Measurements from ENCODE around the gene CFAP299.
"Not testable (repeated sequence)": the region's sequence is repeated elsewhere in the genome, so short reads cannot be mapped to it uniquely, and the experiment has no call there.

CFAP299 gene

DNA sequence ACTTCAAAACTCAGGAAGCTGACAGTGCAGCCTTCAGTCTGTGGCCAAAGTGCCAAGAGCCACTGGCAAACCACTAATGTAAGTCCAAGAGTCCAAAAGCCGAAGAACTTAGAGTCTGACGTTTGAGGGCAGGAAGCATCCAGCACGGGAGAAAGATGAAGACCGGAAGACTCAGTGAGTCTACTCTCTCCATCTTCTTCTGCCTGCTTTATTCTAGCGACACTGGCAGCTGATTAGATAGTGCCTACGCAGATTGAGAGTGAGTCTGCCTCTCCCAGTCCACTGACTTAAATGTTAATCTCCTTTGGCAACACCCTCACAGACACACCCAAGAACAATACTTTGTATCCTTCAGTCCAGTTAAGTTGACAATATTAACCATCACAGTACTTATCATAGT is 414.0 kb downstream of the CFAP299 start:
- DNase-seq, result not testable (repeated sequence)

DNA sequence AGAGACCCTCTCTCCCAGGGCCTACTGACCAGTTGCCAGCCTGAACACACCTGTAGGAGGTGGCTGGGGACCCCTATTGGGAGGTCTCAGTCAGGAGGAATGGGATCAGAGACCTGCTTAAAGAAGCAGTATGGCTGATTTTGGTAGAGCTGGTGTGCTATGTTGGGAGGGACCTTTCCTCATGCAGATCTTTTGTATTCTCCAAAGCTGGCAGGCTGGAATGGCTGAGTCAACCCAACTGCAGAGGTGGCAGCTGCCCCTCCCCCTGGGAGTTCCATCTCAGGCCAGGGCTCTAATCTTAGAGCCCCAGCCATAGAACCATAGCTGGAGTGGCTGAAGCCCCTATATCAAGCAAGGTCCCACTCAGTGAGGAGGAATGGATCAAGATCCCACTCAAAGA is 415.7 kb downstream of the CFAP299 start:
- DNase-seq, result no peak

DNA sequence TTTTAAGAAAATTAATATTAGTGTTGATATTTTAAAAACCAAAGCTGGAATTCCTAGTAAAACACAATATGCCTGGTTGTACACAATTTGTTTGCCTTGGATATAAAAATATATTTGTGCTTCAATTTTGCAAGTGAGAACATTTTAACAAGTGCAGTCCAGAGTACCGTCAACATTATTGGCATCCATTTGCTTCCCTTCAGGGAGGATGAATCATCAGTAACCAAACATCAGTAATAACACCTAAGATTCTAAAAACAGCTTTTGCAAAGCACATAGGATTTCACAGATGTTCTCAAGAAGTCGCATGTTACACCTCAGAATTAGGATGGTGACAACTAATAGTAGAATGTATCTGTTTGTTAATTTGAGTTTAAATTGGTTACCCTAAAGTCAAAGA is 432.4 kb downstream of the CFAP299 start:
- no peak for DNase-seq

DNA sequence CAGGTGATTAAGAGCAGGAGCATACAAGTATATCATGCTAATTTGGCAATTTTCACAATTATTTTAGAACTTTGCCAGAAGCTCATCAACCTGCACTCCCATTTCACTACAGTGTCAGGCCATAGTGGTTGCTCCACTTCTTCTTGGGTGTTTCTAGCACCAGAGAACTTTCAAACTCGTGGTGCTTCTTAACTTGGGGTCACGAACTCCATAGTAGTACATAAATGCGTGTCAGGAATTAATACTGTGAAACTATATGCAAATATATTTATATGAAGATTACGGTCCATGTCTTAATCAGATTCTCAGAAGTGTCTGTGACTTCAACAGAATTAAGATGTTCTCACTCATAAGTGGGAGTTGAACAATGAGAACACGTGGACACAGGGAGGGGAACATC is 440.6 kb downstream of the CFAP299 start:
- no peak for DNase-seq

DNA sequence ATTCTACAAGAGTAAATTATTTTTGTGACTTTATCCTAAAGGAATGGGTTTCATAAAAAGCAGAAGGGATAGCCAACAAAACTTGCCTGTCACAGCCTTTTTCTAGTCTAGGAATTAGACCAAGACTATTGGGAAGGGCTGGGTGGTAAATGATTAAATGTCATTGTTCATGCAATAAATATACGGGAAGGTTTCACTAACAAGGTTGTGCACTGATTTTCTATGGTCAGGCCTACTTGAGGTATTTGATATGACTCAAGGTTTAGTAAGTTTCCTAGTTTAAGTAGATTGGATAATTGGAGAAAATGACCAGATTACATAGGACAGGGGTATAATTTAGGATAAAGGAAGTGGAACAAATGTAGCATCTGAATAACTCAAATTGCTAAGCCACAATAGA is 445.9 kb downstream of the CFAP299 start:
- no peak for DNase-seq

DNA sequence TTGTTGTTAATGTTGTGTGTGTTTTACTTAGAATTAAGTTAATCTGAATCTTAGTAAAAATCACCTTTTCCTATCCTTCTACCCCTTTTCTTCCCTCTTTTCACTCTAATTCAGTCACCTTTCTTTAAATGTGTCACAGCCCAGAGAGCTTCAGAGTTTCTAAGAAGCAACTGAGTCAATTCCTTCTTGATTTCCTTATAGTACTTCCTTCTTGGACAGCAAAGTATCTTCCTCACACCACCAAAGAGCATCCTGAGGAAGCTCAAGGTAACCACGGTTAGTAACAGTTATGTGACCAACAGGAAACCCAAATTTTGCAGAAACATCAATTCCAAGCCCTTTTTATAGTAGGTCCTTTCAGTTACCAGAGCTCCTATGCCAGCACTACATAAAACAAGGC is 451.8 kb downstream of the CFAP299 start:
- DNase-seq, result no peak

DNA sequence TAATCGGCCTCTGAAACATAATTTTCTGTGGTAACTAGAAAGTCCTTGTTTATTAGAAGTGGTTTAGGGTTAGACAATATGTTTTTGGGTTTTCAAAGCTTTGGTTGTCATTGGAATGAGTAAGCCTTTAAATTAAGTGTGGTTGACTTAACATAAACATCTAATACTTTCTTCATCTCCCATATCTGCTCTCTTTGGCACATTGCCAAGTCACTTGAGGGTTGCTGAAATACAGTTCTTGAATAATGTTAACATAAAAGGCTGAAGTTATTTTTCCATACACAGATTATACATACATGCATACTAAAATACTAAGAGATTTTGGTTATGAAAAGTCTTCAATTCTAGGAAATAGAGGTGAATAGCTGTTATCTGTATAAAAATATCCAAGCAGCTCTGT is 453.3 kb downstream of the CFAP299 start:
- no peak for DNase-seq

DNA sequence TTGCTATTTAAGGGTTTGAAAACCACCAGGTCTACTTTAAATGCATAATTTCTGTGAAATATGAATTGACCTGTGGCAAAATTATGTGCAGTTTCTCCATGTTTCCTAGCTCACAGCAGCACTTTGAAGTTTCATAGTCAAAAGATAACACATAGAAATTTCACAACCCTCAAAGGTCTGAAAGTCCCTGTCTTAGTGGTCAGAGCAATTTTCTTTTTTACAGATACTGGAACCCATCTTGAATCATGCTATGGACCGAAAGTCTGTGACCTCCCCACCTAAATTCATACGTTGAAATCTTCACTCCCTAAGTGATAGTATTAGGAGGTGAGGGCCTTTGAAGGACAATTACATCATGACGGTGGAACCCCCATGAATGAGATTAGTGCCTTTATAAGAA is 454.6 kb downstream of the CFAP299 start:
- no peak for DNase-seq

DNA sequence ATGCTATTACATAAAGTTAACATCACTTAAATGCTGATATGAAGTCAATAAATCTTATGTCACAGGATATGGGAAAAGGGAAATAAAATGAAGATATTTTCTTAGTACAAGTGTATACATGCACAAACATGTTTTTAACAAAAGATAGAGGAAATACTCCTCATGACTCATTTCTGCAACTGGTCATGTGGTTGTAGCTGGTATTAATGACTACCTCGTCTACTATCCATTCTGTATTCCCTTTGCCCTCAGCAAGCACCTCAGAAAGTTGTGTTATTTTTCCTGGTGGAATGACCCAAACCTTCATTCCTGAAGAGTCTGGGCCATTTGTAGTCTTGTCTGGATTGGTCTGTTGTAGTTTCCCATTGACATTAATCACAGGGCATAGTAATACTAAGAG is 458.1 kb downstream of the CFAP299 start:
- not testable (repeated sequence) for DNase-seq

DNA sequence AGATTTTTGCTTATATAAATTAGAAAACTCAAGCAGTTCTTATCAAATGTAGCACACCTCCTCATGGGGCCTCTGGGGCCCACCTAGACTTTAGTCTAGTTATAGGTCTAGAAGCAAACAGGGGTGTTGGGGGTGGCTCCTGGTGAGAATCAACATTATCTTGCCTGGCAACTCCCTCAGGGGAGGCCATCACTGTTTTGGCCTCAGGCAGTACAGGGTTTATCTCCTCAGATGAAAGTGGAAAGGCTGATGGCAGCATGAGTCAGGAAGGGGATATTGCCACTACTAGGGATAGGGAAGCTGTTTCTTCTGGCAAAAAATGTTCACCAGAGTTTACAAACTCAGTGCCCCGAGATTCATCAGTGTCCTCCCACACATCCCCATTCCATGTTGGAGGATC is 462.6 kb downstream of the CFAP299 start:
- DNase-seq, result no peak

DNA sequence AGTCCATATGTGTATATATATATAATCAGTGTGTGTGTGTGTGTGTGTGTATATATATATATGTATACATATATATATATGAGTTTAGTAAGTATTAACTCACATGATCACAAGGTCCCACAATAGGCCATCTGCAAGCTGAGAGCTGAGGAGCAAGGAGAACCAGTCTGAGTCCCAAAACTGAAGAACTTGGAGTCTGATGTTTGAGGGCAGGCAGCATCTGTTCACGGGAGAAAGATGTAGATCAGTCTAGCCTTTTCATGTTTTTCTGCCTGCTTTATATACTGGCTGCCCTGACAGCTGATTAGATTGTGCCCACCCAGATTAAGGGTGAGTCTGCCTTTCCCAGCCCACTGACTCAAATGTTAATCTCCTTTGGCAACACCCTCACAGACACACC is 465.2 kb downstream of the CFAP299 start:
- DNase-seq, result not testable (repeated sequence)

DNA sequence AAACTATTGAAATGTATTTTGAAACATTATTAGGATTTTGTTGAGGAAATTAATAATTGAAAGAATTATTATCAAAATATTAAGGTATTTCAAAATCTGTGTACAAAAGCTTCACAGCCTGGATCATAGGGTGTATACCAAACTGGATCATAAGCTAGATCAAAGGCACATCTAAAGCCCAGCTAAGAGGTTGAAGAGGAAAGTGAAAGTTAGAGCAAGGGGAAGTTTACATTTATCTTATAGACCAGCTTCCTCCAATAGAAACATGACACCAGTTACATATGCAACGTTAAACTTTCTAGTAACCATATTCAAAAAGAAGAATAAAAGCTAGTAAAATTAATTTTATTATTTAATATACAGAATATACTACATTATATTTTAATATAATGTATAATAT is 467.8 kb downstream of the CFAP299 start:
- DNase-seq, result no peak

DNA sequence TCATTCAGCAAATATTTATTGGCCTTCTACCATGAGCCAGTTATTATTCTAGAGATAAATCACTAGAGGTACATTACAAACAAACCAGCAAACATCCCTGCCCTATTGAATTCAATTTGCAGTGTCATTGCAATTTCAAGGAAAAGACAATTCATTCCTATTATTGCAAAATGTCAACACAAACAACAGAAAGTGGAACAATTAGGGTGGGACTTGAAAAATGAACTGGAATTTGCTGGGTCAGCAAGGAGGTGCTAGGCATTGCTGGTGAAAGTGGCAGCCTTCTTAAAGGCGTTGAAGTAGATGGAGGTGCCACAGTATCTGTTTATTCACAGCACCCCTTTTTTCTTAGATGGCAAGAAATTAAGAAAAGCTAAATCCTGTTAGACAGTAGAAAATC is 470.9 kb downstream of the CFAP299 start:
- no peak for DNase-seq

DNA sequence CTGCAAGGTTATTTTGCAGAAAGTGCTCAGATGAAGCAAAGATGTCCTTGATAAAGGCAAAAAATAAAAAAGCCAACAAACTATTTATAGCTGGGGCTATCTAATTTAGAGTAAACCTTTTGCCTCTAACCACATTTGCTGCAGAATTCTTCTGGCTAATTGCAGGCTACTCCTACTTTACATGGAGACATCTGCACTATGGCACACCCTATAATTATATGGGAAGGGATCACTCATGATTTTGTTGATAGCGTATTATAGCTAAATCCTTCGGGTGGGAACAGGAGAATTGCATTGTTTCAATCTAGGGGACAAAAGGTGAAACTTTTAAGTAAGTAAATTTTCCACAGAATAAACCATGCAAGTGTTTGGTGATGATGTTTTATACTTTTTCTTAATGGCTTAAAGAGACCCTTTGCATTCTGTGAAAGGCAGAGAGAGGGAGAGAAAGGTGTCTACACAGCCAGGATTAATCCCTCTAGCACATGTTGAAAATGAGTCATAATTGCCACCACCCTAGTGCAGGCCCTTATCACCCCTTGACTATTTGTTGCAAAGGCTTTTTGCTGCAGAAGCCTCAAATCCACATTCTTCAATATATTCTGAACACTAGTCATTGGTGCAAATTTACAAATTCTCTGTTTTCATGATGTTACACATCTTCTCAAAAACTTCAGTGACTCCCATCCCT is 473.7 kb downstream of the CFAP299 start:
- no peak for DNase-seq

DNA sequence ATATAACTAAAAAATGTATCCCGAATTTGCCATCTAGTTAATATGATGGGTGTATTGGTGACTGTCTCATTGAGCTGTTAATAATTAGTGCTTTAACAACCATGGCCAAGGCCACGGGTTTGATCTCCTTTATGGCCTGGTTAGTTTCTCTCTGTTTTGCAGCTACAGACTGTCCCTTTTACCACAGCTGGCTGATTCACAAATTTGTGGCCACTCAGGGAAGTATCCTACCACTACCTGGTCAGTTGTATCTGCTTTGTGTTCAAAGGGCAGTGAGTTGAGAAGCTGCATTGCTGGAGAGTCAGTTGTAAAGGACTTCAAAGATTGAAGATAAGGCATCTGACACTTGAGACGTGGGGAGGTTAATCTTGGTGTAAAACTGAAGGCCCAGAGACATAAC is 475.9 kb downstream of the CFAP299 start:
- no peak for DNase-seq

DNA sequence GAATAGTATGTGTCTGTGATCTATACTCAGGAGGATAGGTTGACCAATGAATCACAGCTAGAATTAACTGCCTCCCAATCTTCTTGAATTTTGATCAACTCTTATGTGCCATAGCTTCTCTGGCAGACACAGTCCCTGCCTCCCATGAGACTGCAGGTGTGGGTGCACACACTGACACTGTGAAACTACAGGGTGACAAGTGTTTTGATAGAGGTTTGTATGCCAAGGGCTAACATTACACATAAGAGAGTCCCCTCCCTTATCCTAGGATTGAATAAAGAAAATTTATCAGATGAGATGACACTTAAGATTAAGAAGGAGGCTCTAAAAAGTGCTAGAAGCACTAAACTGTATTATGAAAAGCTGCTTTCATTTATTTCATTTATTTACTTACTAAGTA is 476.6 kb downstream of the CFAP299 start:
- DNase-seq, result no peak

DNA sequence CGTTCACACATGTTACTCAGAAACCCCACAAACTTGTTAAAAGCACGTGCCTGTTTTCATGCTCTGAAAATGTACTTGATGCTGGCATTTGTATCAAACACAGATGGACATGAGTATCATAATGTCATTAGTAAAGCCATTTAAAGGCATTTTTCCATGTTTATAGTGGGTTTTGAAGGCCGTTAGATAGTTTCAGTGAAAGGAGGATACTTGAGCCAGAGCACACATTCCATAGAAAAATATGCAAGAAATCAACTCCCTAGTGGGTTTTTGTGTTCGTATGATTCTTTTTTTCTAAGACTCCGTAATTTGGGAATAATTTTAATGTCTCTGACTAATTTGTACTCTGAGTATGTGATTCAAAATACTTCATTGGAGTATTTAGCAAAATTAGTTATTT is 478.7 kb downstream of the CFAP299 start:
- DNase-seq, result no peak

DNA sequence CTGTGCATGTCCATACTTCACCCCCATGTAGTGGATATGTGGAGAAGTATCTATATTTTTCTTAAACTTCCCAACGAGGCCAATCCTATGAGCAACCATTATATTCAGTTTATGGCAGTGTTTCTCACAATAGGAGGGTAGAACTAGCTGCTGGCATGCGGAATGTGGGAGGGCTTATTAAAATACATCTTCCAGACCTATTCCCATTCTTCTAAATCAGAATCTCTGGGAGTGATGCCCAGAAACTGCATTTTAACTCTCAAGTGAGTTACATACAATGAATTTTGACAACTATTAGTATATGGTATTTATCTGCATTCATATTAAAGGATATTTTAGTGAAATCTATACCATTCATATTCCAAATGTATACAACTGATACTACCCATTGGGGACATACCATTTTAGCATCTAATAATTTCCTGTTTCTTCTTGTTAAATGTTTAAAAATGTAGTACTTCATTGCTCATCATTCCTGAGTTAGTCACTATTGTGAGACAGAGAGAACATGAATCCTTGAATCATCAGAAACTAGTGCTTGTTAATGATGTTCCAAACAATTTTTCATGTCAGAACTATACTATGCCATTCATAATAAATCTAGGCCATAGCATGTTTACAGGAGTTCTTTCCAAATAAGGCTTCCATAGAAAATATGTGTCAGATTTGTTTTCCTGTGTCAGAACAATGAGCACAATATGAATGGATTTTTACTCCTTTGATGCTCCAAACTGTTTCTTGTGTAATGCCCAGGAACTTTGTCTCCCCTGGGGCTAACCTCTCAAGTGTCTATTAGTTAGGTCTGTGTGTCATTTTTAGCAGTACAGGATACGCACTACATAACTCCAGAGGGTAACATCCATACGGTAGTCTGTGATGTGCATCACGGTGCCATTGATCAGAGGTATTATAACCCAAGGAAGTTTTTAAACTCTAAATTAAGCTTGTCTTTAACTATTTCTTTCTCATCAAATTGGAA is 496.1 kb downstream of the CFAP299 start:
- no peak for DNase-seq

DNA sequence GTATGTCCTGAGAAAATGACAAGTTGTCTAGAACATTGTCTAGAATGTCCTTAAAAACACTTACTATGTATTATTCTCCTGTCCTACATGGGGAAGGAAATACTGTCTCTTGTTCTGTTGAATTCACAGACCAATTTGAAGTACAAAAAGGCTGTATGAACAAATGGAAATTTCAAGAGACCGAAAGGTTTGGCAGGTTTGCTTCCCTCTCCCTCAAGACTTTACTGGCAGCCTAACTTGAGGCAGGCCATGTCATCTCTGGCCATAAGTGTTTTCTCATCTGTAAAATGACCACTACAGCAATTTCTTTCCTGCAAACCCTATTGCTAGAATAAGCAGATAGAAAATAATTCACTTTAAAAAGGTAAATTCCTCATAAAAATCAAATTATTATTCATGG is 503.8 kb downstream of the CFAP299 start:
- no peak for DNase-seq

DNA sequence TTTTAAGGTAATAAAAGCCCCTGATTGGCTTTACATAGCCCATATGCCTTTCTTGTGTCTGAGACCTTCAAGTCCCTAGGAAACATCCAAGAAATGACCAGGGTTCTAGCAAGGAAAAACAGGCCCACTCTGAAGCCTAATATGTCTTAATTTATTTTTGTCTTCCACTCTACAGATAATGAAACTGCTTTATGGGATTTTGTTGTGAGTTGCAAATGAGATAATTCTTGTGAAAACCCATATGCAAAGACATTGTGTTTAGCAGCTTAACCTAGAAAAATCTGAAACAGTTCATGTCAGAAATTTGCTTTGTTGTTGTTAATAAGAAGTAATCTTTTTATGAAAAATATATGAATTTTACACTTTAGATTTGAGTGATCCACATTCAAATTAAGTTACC is 504.3 kb downstream of the CFAP299 start:
- no peak for DNase-seq

DNA sequence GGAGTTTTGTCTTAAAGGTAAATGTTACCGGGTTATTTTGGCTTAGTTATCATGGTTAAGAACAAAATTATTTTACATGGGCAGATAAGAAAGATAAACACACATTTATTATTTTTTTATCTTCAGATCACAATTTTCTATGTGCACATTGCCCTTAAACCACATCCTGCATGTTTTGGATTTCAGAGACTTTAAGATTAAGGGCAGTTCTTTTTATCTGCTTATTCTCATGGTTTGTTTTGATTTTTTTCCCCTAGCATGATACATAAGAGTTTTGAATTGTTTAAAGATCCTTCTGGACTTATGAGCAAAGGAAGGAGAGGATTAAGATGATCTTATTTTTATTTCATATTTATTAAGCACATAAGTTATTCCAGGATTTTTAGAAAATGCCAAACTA is 504.9 kb downstream of the CFAP299 start:
- no peak for DNase-seq

DNA sequence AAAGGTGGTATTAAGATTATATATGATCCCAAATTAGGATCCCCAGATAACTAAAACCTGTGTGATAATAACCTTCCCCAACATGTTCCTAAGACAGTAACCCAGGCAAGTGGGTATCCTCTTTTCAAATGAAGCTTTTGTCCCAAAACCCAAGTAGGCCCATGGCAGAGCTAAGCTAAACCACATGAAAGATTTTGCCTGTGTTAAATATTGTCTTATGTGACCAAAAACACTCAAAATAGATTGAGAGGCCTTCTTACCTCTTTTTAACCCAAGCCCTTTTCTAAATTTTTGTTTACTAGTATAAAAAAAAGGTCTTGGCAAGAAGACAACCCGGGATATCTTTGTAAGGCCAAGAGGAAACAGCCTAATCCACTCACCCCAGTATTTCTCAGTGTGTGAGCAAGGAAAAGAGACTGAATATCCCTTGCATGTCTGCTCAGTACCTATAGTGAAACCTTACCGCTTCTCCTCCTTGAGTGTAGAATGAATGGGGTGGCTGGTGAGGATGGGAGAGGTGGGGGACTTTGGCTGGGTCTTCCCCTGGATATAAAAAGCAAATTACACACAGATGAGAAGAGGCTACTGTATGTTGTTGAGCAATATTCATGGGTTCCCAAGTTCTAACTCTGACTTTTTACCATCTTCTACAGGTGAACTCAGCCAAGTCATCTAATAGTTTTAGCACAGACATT is 506.2 kb downstream of the CFAP299 start:
- no peak for DNase-seq

DNA sequence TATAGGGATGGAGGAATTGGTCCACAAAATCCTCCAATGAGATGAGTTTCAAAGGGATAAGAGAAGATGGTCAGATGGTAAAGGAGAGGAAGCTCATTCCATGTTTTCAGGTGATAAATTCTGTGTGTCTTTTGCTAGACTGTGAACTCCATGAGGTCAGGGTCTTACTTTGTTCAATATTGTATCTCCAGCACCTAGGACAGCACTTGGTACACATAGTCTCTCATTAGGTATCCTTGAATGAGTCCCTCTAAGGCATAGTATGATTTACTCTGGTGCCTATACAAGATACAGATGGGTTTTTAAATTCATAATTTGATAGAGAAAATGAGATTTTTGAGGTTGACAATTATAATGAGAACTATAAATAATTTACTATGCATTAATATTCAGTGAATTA is 510.7 kb downstream of the CFAP299 start:
- no peak for DNase-seq

DNA sequence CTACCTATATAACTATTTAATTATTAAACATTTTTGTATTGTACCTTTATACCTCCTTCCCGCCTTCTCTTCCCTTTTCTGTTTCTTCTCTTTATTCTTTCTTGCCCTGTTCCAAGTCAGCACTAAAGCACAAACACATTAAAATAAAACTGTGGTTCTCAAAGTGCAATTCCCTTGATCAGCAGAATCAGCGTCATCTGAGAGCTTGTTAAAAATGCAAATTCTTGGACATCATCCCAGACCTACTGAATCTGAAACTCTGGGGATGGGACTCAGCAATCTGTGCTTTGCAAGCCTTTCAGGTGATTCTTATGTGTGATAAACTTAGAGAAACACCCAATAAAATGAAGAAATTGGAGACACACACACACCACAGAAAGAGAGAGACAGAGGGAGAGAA is 516.5 kb downstream of the CFAP299 start:
- no peak for DNase-seq

Measured in activated CD4-positive, CD25-positive, alpha-beta regulatory T cell (primary cell).